GM11168 (cell line): ENCODE results near the gene GRID2IP.
"Not testable (repeated sequence)": the region's sequence is repeated elsewhere in the genome, so short reads cannot be mapped to it uniquely, and the experiment has no call there.

ENCODE experiments used
- in situ Hi-C: fragments of 300-500 bp; cut with MboI; formaldehyde crosslinking; loops from one replicate; pipeline ENCODE4 v1.12.0; 2022; ENCODE audit warnings: low sequenced_read_pairs; ENCODE audit not compliant: unreplicated experiment

Gene GRID2IP

DNA sequence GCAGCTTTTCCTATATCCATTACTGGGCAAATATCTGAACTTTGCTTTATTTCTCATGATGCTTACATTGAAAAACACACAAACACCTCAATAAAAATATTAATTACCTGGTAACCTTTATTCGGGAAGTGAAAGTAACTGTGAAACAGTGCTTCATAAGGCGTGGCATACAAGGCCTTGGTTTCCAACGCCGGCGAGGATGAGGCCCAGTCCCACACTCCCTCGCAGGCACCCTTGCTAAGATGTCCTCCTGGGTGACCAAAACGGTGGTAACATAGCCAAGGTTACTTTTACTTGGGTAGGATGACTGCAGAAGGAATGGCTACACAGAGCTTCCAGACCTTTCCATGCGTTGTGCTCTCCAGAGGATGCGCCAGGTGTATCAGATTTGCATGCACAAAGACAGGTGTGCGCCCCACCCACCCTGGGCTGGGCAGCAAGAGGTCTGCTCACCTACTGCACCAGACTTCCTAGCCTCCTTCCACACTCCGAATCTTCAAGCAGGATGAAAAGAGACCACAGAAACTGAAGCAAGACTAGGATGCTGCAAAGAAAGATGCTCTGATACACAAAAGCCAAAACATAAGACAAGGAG, 90.2 kb downstream of the GRID2IP start:
- in situ Hi-C loops = no loop called here

GRCh38 chr7:6460303-6460702, 91.0 kb downstream of the GRID2IP start:
- in situ Hi-C loops = no loop called here

DNA sequence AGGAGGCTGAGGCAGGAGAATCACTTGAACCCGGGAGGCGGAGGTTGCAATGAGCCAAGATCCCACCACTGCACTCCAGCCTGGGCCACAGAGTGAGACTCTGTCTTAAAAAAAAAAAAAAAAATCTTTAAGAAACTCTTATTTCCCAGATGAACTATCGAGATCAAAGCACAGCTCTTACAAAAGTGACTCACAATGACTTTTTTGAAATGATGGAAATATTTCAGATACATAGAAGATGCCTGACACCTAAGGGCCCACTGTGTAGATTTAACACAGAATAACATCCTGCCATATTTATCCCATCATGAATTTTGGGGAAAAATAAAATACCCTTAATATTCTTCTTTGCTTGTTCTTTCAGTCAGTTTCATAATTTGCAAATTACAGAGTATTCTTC, 92.6 kb downstream of the GRID2IP start:
- in situ Hi-C loops = not testable (repeated sequence)

- in situ Hi-C loops = no loop called here
These were observed 97.5 kb downstream of the GRID2IP start for GRCh38 chr7:6453734-6454133.

DNA sequence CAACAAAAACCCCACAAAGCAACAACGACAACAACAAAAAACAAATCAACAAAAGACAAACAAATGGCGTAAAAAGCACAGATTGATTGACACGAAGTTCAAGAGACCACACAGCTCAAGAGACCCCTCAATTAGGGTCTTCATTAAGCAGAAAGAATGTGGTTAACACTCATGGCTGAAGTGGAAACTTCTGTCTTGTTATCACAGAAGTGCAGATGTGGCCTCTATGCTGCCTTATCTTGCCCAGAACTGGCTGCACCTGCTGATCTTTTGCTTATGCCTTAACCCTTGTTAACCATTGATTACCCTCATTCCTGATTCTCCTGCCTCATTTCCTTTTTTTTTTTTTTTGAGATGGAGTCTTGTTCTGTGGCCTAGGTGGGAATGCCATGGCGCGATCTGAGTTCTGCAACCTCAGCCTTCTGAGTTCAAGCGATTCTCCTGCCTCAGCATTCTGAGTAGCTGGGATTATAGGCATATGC, 100.0 kb downstream of the GRID2IP start:
- in situ Hi-C loops = no loop called here

DNA sequence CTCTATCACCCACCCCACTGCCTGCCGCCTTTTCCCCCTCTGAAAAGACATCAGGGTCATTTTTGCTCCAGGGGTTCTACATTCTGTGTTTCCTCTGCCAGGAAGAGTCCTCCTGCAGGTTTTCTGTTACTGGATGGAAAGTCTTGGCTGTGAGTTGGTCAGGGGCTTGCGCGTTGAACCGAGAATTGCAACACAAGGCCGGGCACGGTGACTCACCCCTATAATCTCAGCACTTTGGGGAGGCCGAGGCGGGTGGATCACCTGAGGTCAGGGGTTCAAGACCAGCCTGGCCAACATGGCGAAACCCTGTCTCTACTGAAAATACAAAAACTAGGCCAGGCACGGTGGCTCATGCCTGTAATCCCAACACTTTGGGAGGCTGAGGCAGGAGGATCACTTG, 100.7 kb downstream of the GRID2IP start:
- in situ Hi-C loops = not testable (repeated sequence)

DNA sequence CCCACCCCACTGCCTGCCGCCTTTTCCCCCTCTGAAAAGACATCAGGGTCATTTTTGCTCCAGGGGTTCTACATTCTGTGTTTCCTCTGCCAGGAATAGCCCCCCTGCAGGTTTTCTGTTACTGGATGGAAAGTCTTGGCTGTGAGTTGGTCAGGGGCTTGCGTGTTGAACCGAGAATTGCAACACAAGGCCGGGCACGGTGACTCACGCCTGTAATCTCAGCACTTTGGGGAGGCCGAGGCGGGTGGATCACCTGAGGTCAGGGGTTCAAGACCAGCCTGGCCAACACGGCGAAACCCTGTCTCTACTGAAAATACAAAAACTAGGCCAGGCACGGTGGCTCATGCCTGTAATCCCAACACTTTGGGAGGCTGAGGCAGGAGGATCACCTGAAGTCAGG, 101.4 kb downstream of the GRID2IP start:
- in situ Hi-C loops = not testable (repeated sequence)

DNA sequence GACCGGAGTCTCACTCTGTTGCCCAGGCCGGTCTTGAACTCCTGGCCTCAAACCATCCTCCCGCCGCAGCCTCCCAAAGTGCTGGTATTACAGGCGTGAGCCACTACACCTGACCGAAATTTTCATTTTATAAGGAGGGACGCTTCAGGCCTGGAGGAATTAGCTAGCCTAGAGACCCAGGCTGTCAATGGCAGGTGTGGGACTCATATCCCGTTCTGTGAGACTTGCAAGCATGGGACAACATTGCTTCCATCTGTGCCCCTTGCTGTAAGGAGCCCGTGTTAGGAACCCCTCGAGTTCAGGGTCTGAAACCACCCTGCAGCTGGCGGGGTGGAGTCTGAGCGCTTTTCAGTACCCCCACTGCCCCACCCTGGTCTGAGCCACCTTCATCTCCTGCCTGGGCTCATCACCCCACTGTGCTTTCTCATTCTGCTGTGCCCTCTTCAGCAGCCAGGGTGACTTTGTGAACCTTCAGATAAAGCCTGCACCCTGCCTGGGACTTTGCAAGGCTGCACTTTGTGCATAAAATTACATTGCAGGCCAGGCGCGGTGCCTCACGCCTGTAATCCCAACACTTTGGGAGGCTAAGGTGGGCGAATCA, 102.2 kb downstream of the GRID2IP start:
- in situ Hi-C loops = no loop called here

GRCh38 chr7:6447581-6448199, 103.6 kb downstream of the GRID2IP start, which contains the start of gene DAGLB:
DAGLB (minus strand) TSS chr7:6447954; CDS start chr7:6447842, 112 bp downstream.
- in situ Hi-C loops = no loop called here
